Stimulated activated naive CD4-positive, alpha-beta T cell (primary cell): ENCODE data around the gene DAZAP1.
"Not testable (repeated sequence)": the region's sequence is repeated elsewhere in the genome, so short reads cannot be mapped to it uniquely, and the experiment has no call there.

Experiments
- DNase-seq, 6 experiments: peaks; one replicate each; lab custom pipeline; 2025; lab: John Stamatoyannopoulos, UW

DAZAP1 gene

DNA sequence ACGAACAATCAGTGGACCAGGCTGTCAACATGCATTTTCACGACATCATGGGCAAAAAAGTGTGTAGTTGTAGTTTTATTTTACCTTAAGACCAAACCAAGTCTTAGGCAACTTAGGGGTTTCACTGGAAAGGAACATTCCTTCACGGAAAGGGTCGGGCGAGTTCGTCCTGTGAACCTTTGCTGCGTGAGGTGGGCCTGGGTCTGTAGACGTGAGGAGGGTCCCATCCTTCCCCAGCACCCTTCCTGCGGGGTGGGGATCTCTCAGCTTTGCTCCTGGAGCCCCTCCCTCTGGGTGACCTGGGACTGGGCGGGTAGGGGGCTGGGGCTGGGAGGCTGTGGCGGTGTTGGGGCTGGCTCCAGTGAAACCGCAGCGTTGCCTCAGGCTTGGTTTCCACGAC lies 18.5 kb downstream of the DAZAP1 start:
- DNase-seq: no peak

GRCh38 chr19:1426736-1427135 lies 19.4 kb downstream of the DAZAP1 start:
- DNase-seq: no peak

- DNase-seq: no peak
Measured at GRCh38 chr19:1427221-1427920, 20.0 kb downstream of the DAZAP1 start.

DNA sequence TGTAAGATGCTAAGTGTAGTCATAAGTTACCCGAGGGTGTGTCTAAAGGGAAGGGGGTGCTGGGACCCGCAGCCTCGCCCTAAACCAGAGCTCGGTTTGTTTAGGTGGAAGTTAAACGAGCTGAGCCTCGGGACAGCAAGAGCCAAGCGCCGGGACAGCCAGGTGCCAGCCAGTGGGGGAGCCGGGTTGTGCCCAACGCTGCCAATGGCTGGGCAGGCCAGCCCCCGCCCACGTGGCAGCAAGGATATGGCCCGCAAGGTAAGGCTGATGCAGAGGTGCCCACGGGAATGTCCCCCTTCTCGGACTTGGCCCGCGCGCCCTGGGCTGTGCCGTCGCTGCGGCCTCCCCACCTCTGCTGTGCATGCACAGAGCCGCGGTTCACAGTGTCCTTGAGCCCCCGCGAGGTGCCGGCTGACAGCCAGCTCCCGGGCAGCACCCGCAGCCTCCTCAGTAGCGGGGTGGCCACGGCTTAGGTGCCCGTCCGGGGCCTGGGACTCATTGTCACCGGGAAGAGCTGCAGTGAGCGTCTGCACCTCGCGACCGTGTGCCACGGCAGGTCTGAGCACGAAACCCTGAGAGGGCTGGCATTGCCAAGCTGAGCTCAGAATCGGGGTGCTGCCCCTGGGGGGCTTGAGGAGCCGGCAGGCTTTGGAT lies 21.5 kb downstream of the DAZAP1 start:
- DNase-seq: no peak

GRCh38 chr19:1429750-1430149 lies 22.4 kb downstream of the DAZAP1 start:
- no peak for DNase-seq

DNA sequence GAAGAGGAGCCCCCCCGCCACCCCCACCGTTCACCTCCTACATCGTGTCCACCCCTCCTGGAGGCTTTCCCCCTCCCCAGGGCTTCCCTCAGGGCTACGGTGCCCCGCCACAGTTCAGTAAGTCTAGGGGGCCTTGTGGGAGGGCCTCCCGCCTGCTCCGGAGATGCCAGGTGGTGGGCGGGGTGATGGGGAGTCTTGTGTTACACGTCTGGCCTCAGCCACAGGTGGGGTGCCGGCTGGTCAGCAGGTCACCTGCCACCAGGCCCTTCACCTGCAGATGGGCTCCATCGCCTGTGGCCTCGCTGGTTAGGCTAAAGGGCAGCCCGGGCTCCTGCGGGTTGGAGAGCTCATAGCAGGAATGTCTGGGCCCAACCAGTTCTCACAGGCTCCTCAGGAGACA lies 22.9 kb downstream of the DAZAP1 start:
- DNase-seq: no peak

GRCh38 chr19:1431759-1432506 lies 24.5 kb downstream of the DAZAP1 start:
- no peak for DNase-seq

DNA sequence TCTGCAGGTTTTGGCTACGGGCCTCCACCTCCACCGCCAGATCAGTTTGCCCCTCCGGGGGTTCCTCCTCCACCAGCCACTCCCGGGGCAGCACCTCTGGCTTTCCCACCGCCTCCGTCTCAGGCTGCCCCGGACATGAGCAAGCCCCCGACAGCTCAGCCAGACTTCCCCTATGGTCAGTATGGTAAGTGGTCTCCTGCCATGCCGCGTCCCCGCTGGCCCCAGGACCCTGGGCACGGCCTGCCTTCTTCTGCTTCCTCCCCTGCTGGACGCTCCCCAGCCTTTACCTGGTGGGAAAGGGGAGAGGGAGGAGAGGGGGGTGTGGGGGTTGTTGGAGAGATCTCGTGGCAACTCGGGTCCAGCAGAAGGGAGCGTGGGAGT lies 25.1 kb downstream of the DAZAP1 start:
- no peak for DNase-seq

GRCh38 chr19:1433119-1434039 lies 26.0 kb downstream of the DAZAP1 start:
- DNase-seq: no peak

DNA sequence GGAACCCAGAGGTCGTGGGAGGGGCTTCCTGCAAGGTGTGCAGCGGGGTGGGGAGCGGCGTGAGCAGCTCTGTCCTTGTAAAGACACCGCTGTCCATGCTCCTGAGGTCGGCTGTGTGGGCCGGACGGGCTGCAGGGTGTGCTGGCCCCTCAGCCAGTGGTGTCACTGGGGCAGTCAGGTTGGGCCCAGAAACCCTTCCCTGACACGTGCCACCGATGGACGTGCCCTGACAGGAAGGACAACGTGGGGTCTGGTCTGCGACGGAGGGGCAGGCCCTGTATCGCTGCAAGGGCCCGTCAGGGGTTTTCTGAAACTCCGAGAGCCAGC lies 26.6 kb downstream of the DAZAP1 start:
- DNase-seq: no peak

GRCh38 chr19:1434577-1435060 lies 27.2 kb downstream of the DAZAP1 start:
- no peak for DNase-seq

- DNase-seq: no peak
Measured at GRCh38 chr19:1435378-1435989, 28.1 kb downstream of the DAZAP1 start.

DNA sequence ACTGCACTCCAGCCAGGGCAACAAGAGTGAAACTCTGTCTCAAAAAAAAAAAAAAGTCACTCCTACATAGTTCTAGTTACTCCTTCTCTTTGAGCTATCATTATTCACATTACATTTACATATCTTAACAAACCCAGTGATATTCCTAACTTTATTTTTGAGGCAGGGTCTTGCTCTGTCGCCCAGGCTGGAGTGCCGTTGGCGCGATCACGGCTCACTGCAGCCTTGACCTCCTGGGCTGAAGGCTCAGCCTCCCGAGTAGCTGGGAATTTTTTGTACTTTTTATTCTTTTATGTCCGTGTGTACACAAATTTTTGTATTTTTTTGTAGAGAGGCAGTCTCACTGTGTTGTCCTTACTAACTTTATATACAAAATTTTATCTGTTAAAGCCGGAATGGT lies 30.2 kb downstream of the DAZAP1 start:
- DNase-seq: no peak

GRCh38 chr19:1438035-1438932 lies 30.9 kb downstream of the DAZAP1 start, which contains the start of gene RPS15:
Gene RPS15, plus strand, starts transcription at chr19:1438396. Its CDS starts 30 bp downstream, at chr19:1438426.
- DNase-seq: peak; percentile 89 to 97 (median 93)

DNA sequence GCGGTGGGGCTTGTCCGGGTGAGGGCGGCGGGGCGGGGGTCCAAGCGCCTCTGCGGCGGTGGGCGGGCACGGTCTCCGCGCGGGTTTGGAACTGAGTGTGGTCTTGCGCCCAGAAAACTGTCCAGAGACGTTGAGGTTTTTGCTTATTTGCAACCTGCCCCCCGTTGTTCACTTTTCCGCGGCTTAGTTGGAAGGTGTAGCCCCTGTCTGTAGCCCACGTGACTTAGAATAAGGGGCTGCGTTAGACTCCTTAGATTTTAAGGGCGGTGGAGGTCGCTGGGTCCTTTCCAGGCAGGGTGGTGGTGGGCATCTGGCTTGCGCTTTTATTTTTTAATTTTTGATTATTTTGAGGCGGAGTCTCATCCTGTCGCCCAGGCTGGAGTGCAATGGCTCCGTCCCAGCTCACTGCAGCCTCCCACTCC lies 31.6 kb downstream of the DAZAP1 start:
- DNase-seq: no peak

DNA sequence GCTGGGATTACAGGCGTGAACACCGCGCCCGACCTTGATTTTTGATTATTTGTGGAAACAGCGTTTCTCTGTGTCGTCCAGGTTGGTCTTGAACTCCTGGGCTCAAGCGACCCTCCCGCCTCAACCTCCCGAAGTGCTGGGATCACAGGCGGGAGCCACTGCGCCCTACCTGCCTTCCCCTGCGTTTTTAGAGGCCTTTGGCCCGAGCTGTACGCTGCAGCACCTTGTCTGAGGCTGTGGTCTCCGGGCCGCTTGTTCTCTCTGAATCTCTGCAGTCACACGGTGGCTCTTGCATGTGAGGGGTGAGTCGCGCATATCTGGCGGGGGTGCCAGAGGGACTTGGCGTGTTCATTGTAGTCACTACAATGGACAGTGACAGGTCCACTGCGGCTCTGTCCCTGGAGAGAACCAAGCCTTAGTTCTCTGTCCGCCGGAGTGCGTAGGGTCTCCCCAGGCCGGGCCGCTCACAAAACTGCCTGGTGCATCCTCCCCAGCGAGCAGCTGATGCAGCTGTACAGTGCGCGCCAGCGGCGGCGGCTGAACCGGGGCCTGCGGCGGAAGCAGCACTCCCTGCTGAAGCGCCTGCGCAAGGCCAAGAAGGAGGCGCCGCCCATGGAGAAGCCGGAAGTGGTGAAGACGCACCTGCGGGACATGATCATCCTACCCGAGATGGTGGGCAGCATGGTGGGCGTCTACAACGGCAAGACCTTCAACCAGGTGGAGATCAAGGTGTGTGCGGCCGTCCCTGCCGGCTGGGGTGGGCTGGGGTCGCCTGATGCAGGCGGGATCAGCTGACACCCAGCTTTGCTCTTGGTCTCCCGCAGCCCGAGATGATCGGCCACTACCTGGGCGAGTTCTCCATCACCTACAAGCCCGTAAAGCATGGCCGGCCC lies 32.4 kb downstream of the DAZAP1 start:
- DNase-seq: not testable (repeated sequence)

DNA sequence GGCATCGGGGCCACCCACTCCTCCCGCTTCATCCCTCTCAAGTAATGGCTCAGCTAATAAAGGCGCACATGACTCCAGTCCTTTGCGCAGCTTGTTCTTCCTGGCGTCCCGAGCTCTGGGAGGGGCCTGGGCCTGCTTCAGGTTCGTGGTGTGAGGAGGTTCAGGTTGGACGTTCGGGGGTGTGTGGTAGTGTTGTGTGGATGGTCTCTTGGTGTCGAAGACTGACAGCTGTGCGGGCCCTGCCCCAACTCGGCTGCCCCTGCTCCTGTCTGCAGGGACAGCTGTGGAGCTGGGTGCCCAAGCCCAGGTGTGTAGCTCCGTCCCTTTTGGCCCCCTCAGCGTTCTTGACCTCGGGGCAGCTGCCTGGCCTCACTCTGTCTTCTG lies 33.0 kb downstream of the DAZAP1 start:
- no peak for DNase-seq

GRCh38 chr19:1441022-1441426 lies 33.6 kb downstream of the DAZAP1 start:
- no peak for DNase-seq

DNA sequence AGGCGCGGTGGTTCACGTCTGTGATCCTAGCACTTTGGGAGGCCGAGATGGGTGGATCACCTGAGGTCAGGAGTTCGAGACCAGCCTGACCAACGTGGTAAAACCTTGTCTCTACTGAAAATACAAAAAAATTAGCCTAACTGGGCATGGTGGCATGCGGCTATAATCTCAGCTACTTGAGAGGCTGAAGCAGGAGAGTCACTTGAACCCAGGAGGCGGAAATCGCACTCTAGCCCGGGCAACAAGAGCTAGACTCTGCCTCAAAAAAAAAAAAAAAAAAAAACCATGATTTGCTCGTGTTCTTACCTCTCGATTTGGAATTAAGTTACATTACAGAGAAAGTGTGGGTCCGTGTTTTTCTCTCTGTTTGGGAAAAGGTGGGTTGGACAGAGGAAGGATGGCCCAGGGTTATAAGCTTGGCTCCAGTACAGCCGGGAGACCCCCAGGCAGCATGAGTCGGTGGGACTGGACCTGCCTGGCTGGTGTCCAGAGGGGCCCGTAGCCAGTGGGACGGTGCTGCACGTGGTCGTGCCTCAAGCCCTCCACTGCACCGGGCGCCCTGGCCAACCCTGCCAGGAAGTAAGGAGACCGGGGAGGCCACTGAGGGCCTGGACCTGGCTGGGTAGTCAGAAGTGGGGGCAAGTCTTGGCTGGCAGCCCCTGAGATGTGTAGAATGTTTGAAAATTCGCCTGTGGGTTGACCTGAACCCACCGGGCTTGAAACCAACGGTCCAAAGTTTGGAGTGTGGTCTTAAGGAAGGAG lies 34.5 kb downstream of the DAZAP1 start:
- no peak for DNase-seq
